ENCODE data around the gene DNMBP.
A peak's percentile ranks its signal among the peaks of the same experiment; 100 is the strongest.

The DNMBP gene

GRCh38 chr10:100009793-100010676 lies at the start of gene DNMBP:
Gene DNMBP (minus strand): TSS chr10:100009947. CDS start chr10:99972124, 37,823 bp downstream.
- peak; percentile 9 for DNase-seq

GRCh38 chr10:100057948-100058347 lies 48.2 kb upstream of the DNMBP start:
- no peak for DNase-seq

- no peak for DNase-seq
These were observed 44.1 kb upstream of the DNMBP start for GRCh38 chr10:100053686-100054460.

GRCh38 chr10:100046021-100046486 lies 36.3 kb upstream of the DNMBP start:
- peak; percentile 31 for DNase-seq

GRCh38 chr10:100045592-100045991 lies 35.8 kb upstream of the DNMBP start:
- no peak for DNase-seq

GRCh38 chr10:100043796-100044195 lies 34.0 kb upstream of the DNMBP start:
- no peak for DNase-seq

- DNase-seq = no peak
These were observed 33.6 kb upstream of the DNMBP start for GRCh38 chr10:100043344-100043743.

- DNase-seq = no peak
These were observed 31.7 kb upstream of the DNMBP start for GRCh38 chr10:100041306-100042002.

- DNase-seq = no peak
These were observed 28.9 kb upstream of the DNMBP start for GRCh38 chr10:100038561-100039071.

GRCh38 chr10:100037758-100038315 lies 28.1 kb upstream of the DNMBP start:
- no peak for DNase-seq

- DNase-seq = no peak
These were observed 27.1 kb upstream of the DNMBP start for GRCh38 chr10:100036850-100037249.

GRCh38 chr10:100033766-100034418 lies 24.1 kb upstream of the DNMBP start:
- no peak for DNase-seq

GRCh38 chr10:100027416-100027815 lies 17.7 kb upstream of the DNMBP start:
- DNase-seq = no peak

GRCh38 chr10:100025576-100025975 lies 15.8 kb upstream of the DNMBP start:
- peak; percentile 20 for DNase-seq

GRCh38 chr10:100024748-100025147 lies 15.0 kb upstream of the DNMBP start:
- DNase-seq = no peak

- no peak for DNase-seq
These were observed 12.7 kb upstream of the DNMBP start for GRCh38 chr10:100022403-100022802.

GRCh38 chr10:100021322-100021721 lies 11.6 kb upstream of the DNMBP start:
- DNase-seq = no peak

- DNase-seq = peak; percentile 7
These were observed 11.1 kb upstream of the DNMBP start for GRCh38 chr10:100020886-100021253.

- DNase-seq = no peak
These were observed 10.6 kb upstream of the DNMBP start for GRCh38 chr10:100020142-100020885.

- no peak for DNase-seq
These were observed 10.0 kb upstream of the DNMBP start for GRCh38 chr10:100019787-100020141.

- DNase-seq = peak; percentile 7
These were observed 4.5 kb upstream of the DNMBP start for GRCh38 chr10:100014071-100014762.
